GM03348 (cell line): ENCODE data around the gene ZNF521.

Source experiments
- DNase-seq: peaks from one replicate; pipeline ENCODE4 v3.0.0; 2012; ENCODE audit warnings: low spot score

Gene ZNF521

GRCh38 chr18:25225151-25225550 is 126.8 kb downstream of the ZNF521 start:
- DNase-seq: no peak

- DNase-seq: no peak
Observed at GRCh38 chr18:25223899-25224886, 127.8 kb downstream of the ZNF521 start.

GRCh38 chr18:25223211-25223610 is 128.8 kb downstream of the ZNF521 start:
- DNase-seq: no peak

GRCh38 chr18:25222648-25223047 is 129.3 kb downstream of the ZNF521 start:
- DNase-seq: no peak

GRCh38 chr18:25210622-25211021 is 141.3 kb downstream of the ZNF521 start:
- DNase-seq: no peak

GRCh38 chr18:25192065-25192464 is 159.9 kb downstream of the ZNF521 start:
- no peak for DNase-seq

GRCh38 chr18:25190472-25190871 is 161.5 kb downstream of the ZNF521 start:
- no peak for DNase-seq

- no peak for DNase-seq
Observed at GRCh38 chr18:25189391-25190185, 162.4 kb downstream of the ZNF521 start.

GRCh38 chr18:25187521-25188192 is 164.3 kb downstream of the ZNF521 start:
- DNase-seq: no peak

- no peak for DNase-seq
Observed at GRCh38 chr18:25186871-25187270, 165.1 kb downstream of the ZNF521 start.

- no peak for DNase-seq
Observed at GRCh38 chr18:25181993-25182392, 170.0 kb downstream of the ZNF521 start.

GRCh38 chr18:25181581-25181980 is 170.4 kb downstream of the ZNF521 start:
- DNase-seq: no peak

GRCh38 chr18:25180973-25181548 is 170.9 kb downstream of the ZNF521 start:
- DNase-seq: no peak

- DNase-seq: no peak
Observed at GRCh38 chr18:25177631-25178030, 174.3 kb downstream of the ZNF521 start.

- no peak for DNase-seq
Observed at GRCh38 chr18:25176518-25177042, 175.4 kb downstream of the ZNF521 start.

- DNase-seq: no peak
Observed at GRCh38 chr18:25175558-25176517, 176.1 kb downstream of the ZNF521 start.

GRCh38 chr18:25174324-25174723 is 177.6 kb downstream of the ZNF521 start:
- DNase-seq: no peak

GRCh38 chr18:25171334-25171733 is 180.6 kb downstream of the ZNF521 start:
- DNase-seq: no peak

GRCh38 chr18:25170402-25170801 is 181.6 kb downstream of the ZNF521 start:
- no peak for DNase-seq

GRCh38 chr18:25169701-25170100 is 182.3 kb downstream of the ZNF521 start:
- DNase-seq: peak; percentile 4
